ENCODE results near the gene EMC8. TPM values are rescaled to one million over a fixed set of nuclear protein-coding genes. Genes with fewer than 3 reads are reported as not detected.

Gene EMC8
- total and polyA plus RNA-seq, 2 of the 8 experiments (the other 6 are each of a cell fraction or from before 2014, with no cell fraction given): 52.2 to 69.7 TPM

GRCh38 chr16:85761861-85762260 lies 37.5 kb downstream of the EMC8 start:
- Histone ChIP-seq H2BK12ac (ENCODE audit: low read depth, low read length) (no peak overlapping the region), H4K20me1 (replicated peaks in 1 of 2; ENCODE audit: control insufficient read depth in 1 of 2, insufficient read depth in 2 of 2, low read length in 2 of 2) (no peaks in the 10 kb centered on the region), H4K5ac (ENCODE audit: insufficient read length, low read depth, low read length) (no peak overlapping the region), H3K18ac (ENCODE audit: extremely low read depth, low read length) (no peak overlapping the region), H2AFZ (ENCODE audit: low read length) (no peak overlapping the region), H3K9ac (replicated peaks in 1 of 4; ENCODE audit: extremely low read depth in 1 of 4, low read depth in 3 of 4, low read length in 3 of 4) (no peak overlapping the region), H3K36me3 (ENCODE audit: control insufficient read depth in 2 of 4, insufficient read depth in 4 of 4, low read length in 3 of 4) (no peaks in the 10 kb centered on the region), H3K79me2 (ENCODE audit: control insufficient read depth in 1 of 2, insufficient read depth in 2 of 2, low read length in 2 of 2) (no peaks in the 10 kb centered on the region), H2BK15ac (ENCODE audit: low read length) (no peak overlapping the region), H3K4me2 (ENCODE audit: insufficient read depth in 1 of 2, low read depth in 2 of 2, low read length in 2 of 2) (no peak overlapping the region), H3K9me3 (ENCODE audit: insufficient read depth in 2 of 2, low read depth in 1 of 2, low read length in 1 of 2) (no peaks in the 10 kb centered on the region), H3K14ac (ENCODE audit: insufficient read length) (no peak overlapping the region), H2AK5ac (ENCODE audit: low read depth, low read length) (no peak overlapping the region), H3K27me3 (replicated peaks in 1 of 4; ENCODE audit: control insufficient read depth in 3 of 4, extremely low read depth in 1 of 4, insufficient read depth in 3 of 4, low read length in 3 of 4) (peaks cover 0 to 2% (median 0%) of the 10 kb centered on the region in 4 experiments; a peak in 1 of 7 replicates), H4K91ac (replicated peaks; ENCODE audit: insufficient read length, low read length) (peak overlapping the region; percentile 64), H4K8ac (ENCODE audit: extremely low read depth, insufficient read depth, low read length) (no peak overlapping the region), H3K4me1 (replicated peaks in 1 of 4; ENCODE audit: control insufficient read depth in 3 of 4, insufficient read depth in 4 of 4, low read length in 3 of 4) (peaks cover 0 to 9% (median 0%) of the 10 kb centered on the region in 4 experiments; a peak in 3 of 7 replicates), H3K56ac (replicated peaks; ENCODE audit: insufficient read length, low read depth, low read length) (no peak overlapping the region), H3K27ac (ENCODE audit: low read depth, low read length) (no peak overlapping the region), H3K23ac (ENCODE audit: insufficient read length) (no peak overlapping the region), H3K79me1 (ENCODE audit: low read depth, low read length) (no peaks in the 10 kb centered on the region), H3K23me2 (ENCODE audit: low read depth, low read length) (no peaks in the 10 kb centered on the region), H2BK20ac (ENCODE audit: low read length) (no peak overlapping the region), H2BK5ac (ENCODE audit: low read depth, low read length) (no peak overlapping the region), H2BK120ac (replicated peaks; ENCODE audit: low read depth, low read length) (no peak overlapping the region), H3K4me3 (ENCODE audit: extremely low read depth in 1 of 4, insufficient read depth in 2 of 4, low read depth in 3 of 4, low read length in 4 of 4) (no peak overlapping the region), H3K4ac (replicated peaks; ENCODE audit: insufficient read length, low read depth, low read length) (no peak overlapping the region)
- 80% methylated on average over 6 of the region's 6 CpGs; no CpG with 5 or more reads in 1 of the 2 experiments for WGBS, 2 experiments (ENCODE audit: extremely low coverage in 1 of 2, insufficient coverage in 1 of 2, insufficient read length in 1 of 2, insufficient replicate concordance in 2 of 2, low coverage in 1 of 2, low lambda C conversion rate in 2 of 2, missing lambda C conversion rate in 1 of 2)
- ChIA-PET CTCF (ENCODE audit: partially characterized antibody) (interaction anchor here (1.4 to 4.6 kb wide), 3 partner anchors 9 to 43 kb away, joined by 3 to 33 read pairs (median 6); no protein-coding TSS in a partner anchor), POLR2A (ENCODE audit: partially characterized antibody) (interaction anchor here (0.5 kb wide), 1 partner anchor 56 kb away, joined by 3 read pairs; no protein-coding TSS in a partner anchor)
- TF ChIP-seq RBBP5 (IDR thresholded peaks at IDR 0.05; ENCODE audit: borderline replicate concordance, low read depth, low read length) (no peak), CREB1 (IDR thresholded peaks at IDR 0.05) (no peak), RNF2 (IDR thresholded peaks at IDR 0.05; ENCODE audit: borderline replicate concordance, low read depth, low read length, missing control alignments, poor library complexity, severe bottlenecking) (no peak), RFX5 (IDR thresholded peaks at IDR 0.05; ENCODE audit: borderline replicate concordance, low read depth, low read length) (no peak)
- DNase-seq (ENCODE audit: low read depth in 1 of 2, low spot score in 2 of 2): no peak
- FAIRE-seq: no peak

Measured in H1 (cell line).